HepG2 (cell line): Measurements from ENCODE around the gene USP7. TPM values are rescaled to one million over a fixed set of nuclear protein-coding genes. Genes with fewer than 3 reads are reported as not detected.
A peak's percentile ranks its signal among the peaks of the same experiment; 100 is the strongest.

Experiments used
- ATAC-seq: fragments of 200-7000 bp; cut with Tn5 transposase; 3 replicates; pipeline ENCODE4 v1.9.1; 2020; ENCODE audit warnings: mild to moderate bottlenecking, moderate library complexity
- BruUV-seq: library from RNA; stranded (reverse); fragments of 400-500 nt; replicated peaks from 2 replicates; lab custom pipeline; 2021; lab: Mats Ljungman, UMichigan
- CTCF ChIA-PET: fragments of 300-600 bp; formaldehyde crosslinking; extraction: SDS; loops from one replicate; lab custom pipeline; 2021; ENCODE audit warnings: low total read pairs, inconsistent platforms, low intra/inter-chr PET ratio; lab: Yijun Ruan, JAX
- POLR2A ChIA-PET: fragments of 350-600 bp; sonication (Branson Sonifier 250); formaldehyde crosslinking; loops from one replicate; lab custom pipeline; 2020; ENCODE audit warnings: antibody characterized with exemption, inconsistent platforms; lab: Yijun Ruan, JAX
- DNase-seq: peaks from one replicate; pipeline ENCODE4 v3.0.0-alpha.2; 2015; ENCODE audit warnings: low spot score
- FAIRE-seq: peaks from 3 replicates; lab custom pipeline; 2011; peaks lifted over from hg19 to GRCh38; lab: Jason Lieb, UNC
- H2AFZ ChIP-seq: one replicate; pipeline ENCODE4 v1.6.1; 2011; ENCODE audit warnings: low read length, inconsistent platforms
- H3K27ac ChIP-seq: fragments of 300-600 bp; 3 replicates; pipeline ENCODE4 v1.8.0; 2011; ENCODE audit warnings: mixed run types, mild to moderate bottlenecking, mixed read lengths, low read length, inconsistent platforms; ENCODE audit not compliant: insufficient read depth; ENCODE audit errors: extremely low read length
- H3K27me3 ChIP-seq, 2 experiments: fragments of 200-600 bp in 1 of 2; 2 replicates in 1 of 2; 3 replicates in 1 of 2; pipeline versions ENCODE4 v1.6.0 to v1.8.0; 2011; ENCODE audit warnings: low read length in 2 of 2, mild to moderate bottlenecking in 2 of 2, moderate library complexity in 2 of 2, inconsistent platforms in 1 of 2; ENCODE audit not compliant: insufficient read depth in 2 of 2, control insufficient read depth in 1 of 2
- H3K36me3 ChIP-seq, 2 experiments: fragments of 200-600 bp in 1 of 2; replicated peaks in 1 of 2; 2 replicates in 1 of 2; 3 replicates in 1 of 2; pipeline versions ENCODE4 v1.5.1 to v1.8.0; 2011; ENCODE audit warnings: low read length in 2 of 2, inconsistent platforms in 1 of 2; ENCODE audit not compliant: insufficient read depth in 2 of 2, control insufficient read depth in 1 of 2
- H3K4me1 ChIP-seq: 2 replicates; pipeline ENCODE4 v1.5.1; 2012; ENCODE audit warnings: low read length, inconsistent platforms; ENCODE audit not compliant: insufficient read depth
- H3K4me2 ChIP-seq: 2 replicates; pipeline ENCODE4 v1.6.0; 2011; ENCODE audit warnings: low read depth, low read length, inconsistent platforms
- H3K4me3 ChIP-seq, 3 experiments: fragments of 200-600 bp in 1 of 3; sonication (generic), shearing (Covaris generic) in 1 of 3; replicated peaks in 1 of 3; 2 replicates each; pipeline ENCODE4 v1.5.1; 2011 to 2016; ENCODE audit warnings: low read length in 3 of 3, inconsistent platforms in 2 of 3, low read depth in 2 of 3, mild to moderate bottlenecking in 2 of 3, control low read depth in 1 of 3, mixed read lengths in 1 of 3; ENCODE audit not compliant: insufficient read depth in 1 of 3
- H3K79me2 ChIP-seq: one replicate; pipeline ENCODE4 v1.6.1; 2011; ENCODE audit warnings: low read length, inconsistent platforms; ENCODE audit not compliant: insufficient read depth
- H3K9ac ChIP-seq: 2 replicates; pipeline ENCODE4 v1.6.0; 2011; ENCODE audit warnings: mild to moderate bottlenecking, low read depth, low read length, inconsistent platforms; ENCODE audit not compliant: insufficient read depth
- H3K9me3 ChIP-seq: 2 replicates; pipeline ENCODE4 v1.5.1; 2012; ENCODE audit warnings: mild to moderate bottlenecking, low read length
- H4K20me1 ChIP-seq: 2 replicates; pipeline ENCODE4 v1.6.0; 2011; ENCODE audit warnings: inconsistent platforms, mild to moderate bottlenecking, low read length, moderate library complexity; ENCODE audit not compliant: insufficient read depth
- EED ChIP-seq: sonication (generic); formaldehyde crosslinking; IDR thresholded peaks from 2 replicates; pipeline ENCODE4 v1.5.0; 2020; ENCODE audit warnings: mild to moderate bottlenecking, missing genetic modification reagents
- TFDP2 ChIP-seq: sonication (generic); formaldehyde crosslinking; IDR thresholded peaks from 2 replicates; pipeline ENCODE4 v1.4.0; 2020; ENCODE audit warnings: missing genetic modification reagents
- ZFP91 ChIP-seq: sonication (generic); formaldehyde crosslinking; IDR thresholded peaks from 2 replicates; pipeline ENCODE4 v1.9.0; 2022; ENCODE audit warnings: missing genetic modification reagents, mild to moderate bottlenecking, borderline replicate concordance
- ZNF263 ChIP-seq: sonication (generic); formaldehyde crosslinking; IDR thresholded peaks from 2 replicates; pipeline ENCODE4 v1.4.0; 2020; ENCODE audit warnings: missing genetic modification reagents
- WGBS: methylation state at CpG from one replicate; pipeline ENCODE4 v1.1.6; 2017; ENCODE audit warnings: low lambda C conversion rate; 5-methylcytosine and 5-hydroxymethylcytosine counted together
- in situ Hi-C: cut with HindIII; loops from 2 replicates; pipeline ENCODE4 v1.10.0; 2017; ENCODE audit warnings: low pct_unique_long_range_greater_than_20kb; ENCODE audit not compliant: extremely low pct_ligation_motif_present
- intact Hi-C: fragments of 100-400 bp; cut with micrococcal nuclease; formaldehyde crosslinking; loops from one replicate; pipeline ENCODE4 v1.10.0; 2022; ENCODE audit not compliant: unreplicated experiment
- polyA plus RNA-seq, 8 experiments: library from polyadenylated mRNA; depleted of rRNA in 3 of 8; stranded (reverse) in 7 of 8; unstranded in 1 of 8; fragments of >200 nt; fragmentation: Illumina TruSeq in 4 of 8; extraction: Trizol in 4 of 8; gene quantifications; 2 replicates each; pipeline versions ENCODE4 v1.2.1 to v1.2.3, GENCODE V29; 2011 to 2016; ENCODE audit warnings: low read depth in 4 of 8, missing spikeins in 1 of 8, mixed read lengths in 1 of 8; ENCODE audit not compliant: insufficient read depth in 1 of 8
- total RNA-seq, 5 experiments: library from RNA; depleted of rRNA; stranded (reverse); fragments of >200 nt; fragmentation: Illumina TruSeq; extraction: Trizol; gene quantifications; 2 replicates each; pipeline ENCODE4 v1.2.3, GENCODE V29; 2016; ENCODE audit warnings: low read depth in 1 of 5

USP7 gene
- total and polyA plus RNA-seq, 2 of the 13 experiments (the other 11 are each of a cell fraction or from before 2014, with no cell fraction given), result 52.5 to 173 TPM

- no peak overlapping the region for H3K4me3 ChIP-seq
- FAIRE-seq (no peak), ATAC-seq (no peak), DNase-seq (no peak)
- no peak overlapping the region for H3K9ac ChIP-seq
- H3K79me2 ChIP-seq, result no peaks in the 10 kb centered on the region
- H3K27ac ChIP-seq, result no peak overlapping the region
- H3K4me1 ChIP-seq, result peaks cover 89% of the 10 kb centered on the region
- H4K20me1 ChIP-seq, result no peaks in the 10 kb centered on the region
- no peak overlapping the region for H3K4me2 ChIP-seq
- no TSS peak for BruUV-seq
- peaks cover 0 to 6% of the 10 kb centered on the region in 2 experiments; a peak in 2 of 5 replicates for H3K27me3 ChIP-seq
- TF ChIP-seq TFDP2 (CRISPR knock-in tag) (no peak), ZNF263 (peak; percentile 94), ZFP91 (peak; percentile 35; the same call in 1 of the 2 replicates), EED (0 out of 2 replicates have a peak, but pooled peaks have one; percentile 44)
- ChIA-PET CTCF (no interaction called here), POLR2A (interaction anchor here (14.5 kb wide), 1 partner anchor 15 kb away, joined by 235 read pairs; the partner anchor contains the start of gene CARHSP1)
- H3K9me3 ChIP-seq, result no peaks in the 10 kb centered on the region
- in situ Hi-C loops, result loop anchor here (5.0 to 25.0 kb wide), 2 partner anchors 221 to 316 kb away; partner anchors contain the start of gene ABAT
- H3K36me3 ChIP-seq, result peaks cover 0 to 3% of the 10 kb centered on the region in 2 experiments; a peak in 1 of 5 replicates
- no peak overlapping the region for H2AFZ ChIP-seq
- 78% methylated on average over 17 of the region's 17 CpGs for WGBS
- intact Hi-C loops, result loop anchor here (5.0 kb wide), 3 partner anchors 66 to 209 kb away; partner anchors contain the start of gene HAPSTR1
These were observed 80.9 kb downstream of the USP7 start for GRCh38 chr16:8882725-8883377.
